ENCODE results near the gene CIART.
"Not testable (repeated sequence)": the region's sequence is repeated elsewhere in the genome, so short reads cannot be mapped to it uniquely, and the experiment has no call there.

The CIART gene

GRCh38 chr1:150261367-150261766 is 21.0 kb upstream of the CIART start:
- no peak for DNase-seq (ENCODE audit: low read depth)

- no peak for DNase-seq (ENCODE audit: low read depth)
Measured at GRCh38 chr1:150262388-150263320, 19.7 kb upstream of the CIART start.

GRCh38 chr1:150263549-150263948 is 18.8 kb upstream of the CIART start:
- no peak for DNase-seq (ENCODE audit: low read depth)

GRCh38 chr1:150267896-150268295 is 14.5 kb upstream of the CIART start:
- DNase-seq (ENCODE audit: low read depth): no peak

- no peak for DNase-seq (ENCODE audit: low read depth)
Measured at GRCh38 chr1:150268340-150268704, 14.0 kb upstream of the CIART start.

- DNase-seq (ENCODE audit: low read depth): peak; percentile 88
Measured at GRCh38 chr1:150268705-150269403, 13.5 kb upstream of the CIART start, which contains the start of gene APH1A. Gene APH1A, minus strand, starts transcription at chr1:150269016. Its CDS starts 206 bp downstream, at chr1:150268810.

GRCh38 chr1:150269451-150269850 is 12.9 kb upstream of the CIART start:
- DNase-seq (ENCODE audit: low read depth): no peak

- DNase-seq (ENCODE audit: low read depth): no peak
Measured at GRCh38 chr1:150271291-150271959, 10.9 kb upstream of the CIART start.

- DNase-seq (ENCODE audit: low read depth): no peak
Measured at GRCh38 chr1:150273311-150273710, 9.0 kb upstream of the CIART start.

GRCh38 chr1:150280138-150280707 is 2.1 kb upstream of the CIART start:
- DNase-seq (ENCODE audit: low read depth): no peak

- DNase-seq (ENCODE audit: low read depth): peak; percentile 40
Measured at GRCh38 chr1:150281221-150281757, 1.1 kb upstream of the CIART start.

GRCh38 chr1:150282558-150282958 is 204 bp downstream of the CIART start:
- no peak for DNase-seq (ENCODE audit: low read depth)

GRCh38 chr1:150283260-150283659 is 906 bp downstream of the CIART start:
- DNase-seq (ENCODE audit: low read depth): no peak

- no peak for DNase-seq (ENCODE audit: low read depth)
Measured at GRCh38 chr1:150288382-150288781, 6.0 kb downstream of the CIART start.

GRCh38 chr1:150288822-150289221 is 6.5 kb downstream of the CIART start:
- no peak for DNase-seq (ENCODE audit: low read depth)

- DNase-seq (ENCODE audit: low read depth): peak; percentile 79
Measured at GRCh38 chr1:150293433-150294253, 11.3 kb downstream of the CIART start, which contains the start of gene MRPS21. Gene MRPS21, plus strand, starts transcription at chr1:150293861. Its CDS starts 506 bp downstream, at chr1:150294367.

- no peak for DNase-seq (ENCODE audit: low read depth)
Measured at GRCh38 chr1:150295476-150295875, 13.1 kb downstream of the CIART start.

GRCh38 chr1:150299716-150300115 is 17.4 kb downstream of the CIART start:
- DNase-seq (ENCODE audit: low read depth): no peak

- no peak for DNase-seq (ENCODE audit: low read depth)
Measured at GRCh38 chr1:150302338-150302737, 20.0 kb downstream of the CIART start.

GRCh38 chr1:150302902-150303301 is 20.5 kb downstream of the CIART start:
- no peak for DNase-seq (ENCODE audit: low read depth)

GRCh38 chr1:150308585-150308984 is 26.2 kb downstream of the CIART start:
- DNase-seq (ENCODE audit: low read depth): not testable (repeated sequence)

Data from activated gamma-delta T cell treated with anti-CD3 and anti-CD28 coated beads, Interleukin-2, amount 50 U/mL, for 16 hours (primary cell).